ENCODE results near the gene NPR2.

The NPR2 gene

GRCh38 chr9:35856882-35857281 lies 65.5 kb downstream of the NPR2 start:
- Histone ChIP-seq H3K4me2 (ENCODE audit: low read depth, low read length, poor library complexity, severe bottlenecking) (no peak overlapping the region), H3F3A (ENCODE audit: low read depth) (no peaks in the 10 kb centered on the region), H3K4me1 (ENCODE audit: insufficient read depth, low read length, poor library complexity, severe bottlenecking) (no peaks in the 10 kb centered on the region), H3K9me3 (ENCODE audit: insufficient read depth, low read depth, low read length) (no peaks in the 10 kb centered on the region), H3K9ac (ENCODE audit: low read depth, low read length, poor library complexity, severe bottlenecking) (no peak overlapping the region), H4K20me1 (ENCODE audit: insufficient read depth, low read length, poor library complexity, severe bottlenecking) (no peaks in the 10 kb centered on the region), H3K4me3 (ENCODE audit: low read length, poor library complexity, severe bottlenecking) (no peak overlapping the region), H3K9me2 (replicated peaks; ENCODE audit: low read depth, low read length) (no peaks in the 10 kb centered on the region), H3K79me2 (ENCODE audit: insufficient read depth, low read length) (no peaks in the 10 kb centered on the region), H3K27me3 (ENCODE audit: insufficient read depth, low read length, poor library complexity, severe bottlenecking) (no peaks in the 10 kb centered on the region), H3K36me3 (ENCODE audit: insufficient read depth, low read length) (no peaks in the 10 kb centered on the region), H2AFZ (ENCODE audit: low read length) (no peak overlapping the region)
- TF ChIP-seq, protein P1, sequence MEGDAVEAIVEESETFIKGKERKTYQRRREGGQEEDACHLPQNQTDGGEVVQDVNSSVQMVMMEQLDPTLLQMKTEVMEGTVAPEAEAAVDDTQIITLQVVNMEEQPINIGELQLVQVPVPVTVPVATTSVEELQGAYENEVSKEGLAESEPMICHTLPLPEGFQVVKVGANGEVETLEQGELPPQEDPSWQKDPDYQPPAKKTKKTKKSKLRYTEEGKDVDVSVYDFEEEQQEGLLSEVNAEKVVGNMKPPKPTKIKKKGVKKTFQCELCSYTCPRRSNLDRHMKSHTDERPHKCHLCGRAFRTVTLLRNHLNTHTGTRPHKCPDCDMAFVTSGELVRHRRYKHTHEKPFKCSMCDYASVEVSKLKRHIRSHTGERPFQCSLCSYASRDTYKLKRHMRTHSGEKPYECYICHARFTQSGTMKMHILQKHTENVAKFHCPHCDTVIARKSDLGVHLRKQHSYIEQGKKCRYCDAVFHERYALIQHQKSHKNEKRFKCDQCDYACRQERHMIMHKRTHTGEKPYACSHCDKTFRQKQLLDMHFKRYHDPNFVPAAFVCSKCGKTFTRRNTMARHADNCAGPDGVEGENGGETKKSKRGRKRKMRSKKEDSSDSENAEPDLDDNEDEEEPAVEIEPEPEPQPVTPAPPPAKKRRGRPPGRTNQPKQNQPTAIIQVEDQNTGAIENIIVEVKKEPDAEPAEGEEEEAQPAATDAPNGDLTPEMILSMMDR (conservative IDR thresholded peaks at IDR 0.05; ENCODE audit: low read length) = no peak
- no peak for TF ChIP-seq EZH2phosphoT487 (IDR thresholded peaks at IDR 0.05; ENCODE audit: borderline replicate concordance)

DNA sequence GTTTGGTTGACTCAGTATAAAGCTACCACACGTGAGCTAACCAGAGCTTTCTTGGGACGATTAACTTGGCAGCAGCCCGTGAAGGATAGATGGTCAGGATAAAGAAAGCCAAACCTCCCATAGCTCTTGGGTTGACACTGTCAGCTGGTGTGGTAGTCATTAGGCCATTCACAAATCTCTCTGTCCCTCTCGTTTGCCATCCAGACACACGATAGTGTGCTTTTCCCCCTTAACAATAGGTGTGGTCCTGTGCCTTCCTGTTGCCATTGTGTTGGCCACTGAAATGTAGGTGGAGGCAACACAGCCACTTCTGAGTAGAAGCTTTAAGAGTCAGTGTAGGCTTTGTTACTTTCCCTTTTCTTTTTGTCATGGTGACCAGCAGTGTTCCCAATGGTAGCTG lies 67.1 kb downstream of the NPR2 start:
- no peaks in the 10 kb centered on the region for H3K9me2 ChIP-seq (replicated peaks; ENCODE audit: low read depth, low read length)
- H3K9ac ChIP-seq (ENCODE audit: low read depth, low read length, poor library complexity, severe bottlenecking) = no peak overlapping the region
- H3K79me2 ChIP-seq (ENCODE audit: insufficient read depth, low read length) = no peaks in the 10 kb centered on the region
- no peaks in the 10 kb centered on the region for H3K4me1 ChIP-seq (ENCODE audit: insufficient read depth, low read length, poor library complexity, severe bottlenecking)
- no peaks in the 10 kb centered on the region for H4K20me1 ChIP-seq (ENCODE audit: insufficient read depth, low read length, poor library complexity, severe bottlenecking)
- H3K4me3 ChIP-seq (ENCODE audit: low read length, poor library complexity, severe bottlenecking) = no peak overlapping the region
- H3K9me3 ChIP-seq (ENCODE audit: insufficient read depth, low read depth, low read length) = no peaks in the 10 kb centered on the region
- no peak for TF ChIP-seq EZH2phosphoT487 (IDR thresholded peaks at IDR 0.05; ENCODE audit: borderline replicate concordance)
- TF ChIP-seq, protein P1 (conservative IDR thresholded peaks at IDR 0.05; ENCODE audit: low read length) = no peak
- no peaks in the 10 kb centered on the region for H3F3A ChIP-seq (ENCODE audit: low read depth)
- H3K36me3 ChIP-seq (ENCODE audit: insufficient read depth, low read length) = no peaks in the 10 kb centered on the region
- H3K4me2 ChIP-seq (ENCODE audit: low read depth, low read length, poor library complexity, severe bottlenecking) = no peak overlapping the region
- H2AFZ ChIP-seq (ENCODE audit: low read length) = no peak overlapping the region
- no peaks in the 10 kb centered on the region for H3K27me3 ChIP-seq (ENCODE audit: insufficient read depth, low read length, poor library complexity, severe bottlenecking)

All from Loucy (cell line).